ENCODE data around the gene NOC2L.

The NOC2L gene

GRCh38 chr1:939511-940106, 19.4 kb downstream of the NOC2L start:
- no peak for DNase-seq (ENCODE audit: low read depth)
- no peak overlapping the region for H3K4me3 ChIP-seq (ENCODE audit: low read depth, low read length)

GRCh38 chr1:938711-939489, 20.2 kb downstream of the NOC2L start:
- H3K4me3 ChIP-seq (ENCODE audit: low read depth, low read length) = no peak overlapping the region
- no peak for DNase-seq (ENCODE audit: low read depth)
- TF ChIP-seq CTCF (IDR thresholded peaks at IDR 0.05; ENCODE audit: low read depth, low read length, missing control alignments) = peak; percentile 19

More at GRCh38 chr1:939511-940106, 19.4 kb downstream of the NOC2L start:
- no peak for TF ChIP-seq CTCF (IDR thresholded peaks at IDR 0.05; ENCODE audit: low read depth, low read length, missing control alignments)

GRCh38 chr1:938088-938683, 20.9 kb downstream of the NOC2L start:
- DNase-seq (ENCODE audit: low read depth) = no peak
- peak; percentile 30 for TF ChIP-seq CTCF (IDR thresholded peaks at IDR 0.05; ENCODE audit: low read depth, low read length, missing control alignments)
- H3K4me3 ChIP-seq (ENCODE audit: low read depth, low read length) = no peak overlapping the region

- TF ChIP-seq CTCF (IDR thresholded peaks at IDR 0.05; ENCODE audit: low read depth, low read length, missing control alignments) = no peak
- DNase-seq (ENCODE audit: low read depth) = no peak
- no peak overlapping the region for H3K4me3 ChIP-seq (ENCODE audit: low read depth, low read length)
Observed at GRCh38 chr1:937521-937920, 21.5 kb downstream of the NOC2L start.

GRCh38 chr1:936348-937264, 22.4 kb downstream of the NOC2L start:
- H3K4me3 ChIP-seq (ENCODE audit: low read depth, low read length) = no peak overlapping the region
- TF ChIP-seq CTCF (IDR thresholded peaks at IDR 0.05; ENCODE audit: low read depth, low read length, missing control alignments) = no peak
- no peak for DNase-seq (ENCODE audit: low read depth)

GRCh38 chr1:935751-936231, 23.3 kb downstream of the NOC2L start:
- no peak overlapping the region for H3K4me3 ChIP-seq (ENCODE audit: low read depth, low read length)
- TF ChIP-seq CTCF (IDR thresholded peaks at IDR 0.05; ENCODE audit: low read depth, low read length, missing control alignments) = no peak
- no peak for DNase-seq (ENCODE audit: low read depth)
